H1 (cell line): Measurements from ENCODE around the gene WDR4. TPM values are rescaled to one million over a fixed set of nuclear protein-coding genes. Genes with fewer than 3 reads are reported as not detected.

ENCODE experiments used
- CTCF ChIA-PET: fragments of 300-600 bp; sonication (Branson Sonifier 250); formaldehyde crosslinking; loops from one replicate; lab custom pipeline; 2021; ENCODE audit not compliant: partially characterized antibody; lab: Charles Lee
- POLR2A ChIA-PET: fragments of 300-600 bp; sonication (Branson Sonifier 250); formaldehyde crosslinking; loops from one replicate; lab custom pipeline; 2021; ENCODE audit warnings: inconsistent platforms; ENCODE audit not compliant: partially characterized antibody; lab: Charles Lee
- DNase-seq, 2 experiments: peaks; one replicate each; pipeline versions ENCODE4 v3.0.0 to v3.0.0-alpha.2; 2010 to 2022; ENCODE audit warnings: low spot score in 2 of 2, low read depth in 1 of 2, mixed read lengths in 1 of 2
- FAIRE-seq: peaks from 2 replicates; lab custom pipeline; 2011; peaks lifted over from hg19 to GRCh38; lab: Jason Lieb, UNC
- H2AFZ ChIP-seq: 2 replicates; pipeline ENCODE4 v1.8.1; 2012; ENCODE audit warnings: low read length, inconsistent platforms
- H2AK5ac ChIP-seq: 2 replicates; pipeline ENCODE4 v1.6.1; 2013; ENCODE audit warnings: low read depth, low read length
- H2BK120ac ChIP-seq: replicated peaks from 2 replicates; pipeline ENCODE3; 2013; ENCODE audit warnings: low read depth, low read length, inconsistent platforms
- H2BK12ac ChIP-seq: 2 replicates; pipeline ENCODE4 v1.6.1; 2013; ENCODE audit warnings: low read depth, low read length
- H2BK15ac ChIP-seq: 2 replicates; pipeline ENCODE4 v1.6.1; 2013; ENCODE audit warnings: low read length
- H2BK20ac ChIP-seq: 2 replicates; pipeline ENCODE4 v1.6.1; 2013; ENCODE audit warnings: low read length
- H2BK5ac ChIP-seq: 2 replicates; pipeline ENCODE4 v1.6.1; 2013; ENCODE audit warnings: low read depth, low read length
- H3K14ac ChIP-seq: 2 replicates; pipeline ENCODE4 v1.6.1; 2013; ENCODE audit warnings: inconsistent platforms; ENCODE audit not compliant: insufficient read length
- H3K18ac ChIP-seq: 2 replicates; pipeline ENCODE4 v1.6.1; 2013; ENCODE audit warnings: low read length; ENCODE audit errors: extremely low read depth
- H3K23ac ChIP-seq: 2 replicates; pipeline ENCODE4 v1.6.1; 2013; ENCODE audit warnings: inconsistent platforms; ENCODE audit not compliant: insufficient read length
- H3K23me2 ChIP-seq: 2 replicates; pipeline ENCODE4 v1.6.1; 2013; ENCODE audit warnings: low read depth, low read length
- H3K27ac ChIP-seq: 2 replicates; pipeline ENCODE4 v1.6.1; 2011; ENCODE audit warnings: low read depth, low read length, inconsistent platforms
- H3K27me3 ChIP-seq, 4 experiments: replicated peaks in 1 of 4; 1 replicate in 1 of 4; 2 replicates in 3 of 4; pipeline versions ENCODE4 v1.6.1 to v1.8.1; 2011 to 2013; ENCODE audit warnings: low read length in 3 of 4, mild to moderate bottlenecking in 3 of 4, inconsistent platforms in 2 of 4, mixed read lengths in 2 of 4, moderate library complexity in 1 of 4; ENCODE audit not compliant: control insufficient read depth in 3 of 4, insufficient read depth in 3 of 4; ENCODE audit errors: extremely low read depth in 1 of 4
- H3K36me3 ChIP-seq, 4 experiments: 2 replicates each; pipeline versions ENCODE4 v1.6.1 to v1.8.1; 2011 to 2013; ENCODE audit warnings: mild to moderate bottlenecking in 4 of 4, low read length in 3 of 4, moderate library complexity in 2 of 4, control low read depth in 1 of 4, inconsistent platforms in 1 of 4; ENCODE audit not compliant: insufficient read depth in 4 of 4, control insufficient read depth in 2 of 4
- H3K4ac ChIP-seq: replicated peaks from 2 replicates; pipeline ENCODE3; 2013; ENCODE audit warnings: low read length, low read depth, mixed read lengths, inconsistent platforms; ENCODE audit not compliant: insufficient read length
- H3K4me1 ChIP-seq, 4 experiments: replicated peaks in 1 of 4; 1 replicate in 1 of 4; 2 replicates in 3 of 4; pipeline versions ENCODE4 v1.6.1 to v1.8.1; 2011 to 2013; ENCODE audit warnings: low read length in 3 of 4, inconsistent platforms in 2 of 4, mixed read lengths in 1 of 4; ENCODE audit not compliant: insufficient read depth in 4 of 4, control insufficient read depth in 3 of 4
- H3K4me2 ChIP-seq, 2 experiments: 2 replicates each; pipeline versions ENCODE4 v1.6.1 to v1.8.1; 2011 to 2013; ENCODE audit warnings: low read depth in 2 of 2, low read length in 2 of 2, control low read depth in 1 of 2, inconsistent platforms in 1 of 2, mild to moderate bottlenecking in 1 of 2; ENCODE audit not compliant: insufficient read depth in 1 of 2
- H3K4me3 ChIP-seq, 4 experiments: fragments of 200-600, 300-600 bp in 1 of 4; sonication (generic), shearing (Covaris generic), sonication (Bioruptor Twin) in 1 of 4; 2 replicates each; pipeline versions ENCODE4 v1.5.1 to v1.8.1; 2011 to 2016; ENCODE audit warnings: low read length in 4 of 4, low read depth in 3 of 4, control low read depth in 2 of 4, inconsistent platforms in 2 of 4, mild to moderate bottlenecking in 2 of 4, mixed read lengths in 1 of 4, moderate library complexity in 1 of 4; ENCODE audit not compliant: insufficient read depth in 2 of 4; ENCODE audit errors: extremely low read depth in 1 of 4
- H3K56ac ChIP-seq: replicated peaks from 2 replicates; pipeline ENCODE3; 2013; ENCODE audit warnings: low read depth, mild to moderate bottlenecking, mixed read lengths, low read length, inconsistent platforms; ENCODE audit not compliant: insufficient read length
- H3K79me1 ChIP-seq: 2 replicates; pipeline ENCODE4 v1.6.1; 2013; ENCODE audit warnings: low read depth, low read length, control low read depth
- H3K79me2 ChIP-seq, 2 experiments: 2 replicates each; pipeline versions ENCODE4 v1.6.1 to v1.8.1; 2012 to 2013; ENCODE audit warnings: low read length in 2 of 2, mild to moderate bottlenecking in 2 of 2, inconsistent platforms in 1 of 2; ENCODE audit not compliant: insufficient read depth in 2 of 2, control insufficient read depth in 1 of 2
- H3K9ac ChIP-seq, 4 experiments: replicated peaks in 1 of 4; 1 replicate in 1 of 4; 2 replicates in 3 of 4; pipeline versions ENCODE4 v1.6.1 to v1.8.1; 2011 to 2013; ENCODE audit warnings: low read depth in 3 of 4, low read length in 3 of 4, control low read depth in 2 of 4, mild to moderate bottlenecking in 2 of 4, moderate library complexity in 2 of 4, inconsistent platforms in 1 of 4; ENCODE audit errors: extremely low read depth in 1 of 4
- H3K9me3 ChIP-seq, 2 experiments: 2 replicates each; pipeline versions ENCODE4 v1.6.1 to v1.8.1; 2012 to 2013; ENCODE audit warnings: mild to moderate bottlenecking in 2 of 2, moderate library complexity in 2 of 2, control low read depth in 1 of 2, inconsistent platforms in 1 of 2, low read depth in 1 of 2, low read length in 1 of 2, mixed read lengths in 1 of 2; ENCODE audit not compliant: insufficient read depth in 2 of 2
- H4K20me1 ChIP-seq, 2 experiments: replicated peaks in 1 of 2; 2 replicates each; pipeline versions ENCODE3 to v1.8.1; 2011 to 2013; ENCODE audit warnings: inconsistent platforms in 2 of 2, low read length in 2 of 2, mild to moderate bottlenecking in 1 of 2; ENCODE audit not compliant: insufficient read depth in 2 of 2, control insufficient read depth in 1 of 2
- H4K5ac ChIP-seq: 2 replicates; pipeline ENCODE4 v1.6.1; 2013; ENCODE audit warnings: low read length, low read depth, mixed read lengths, inconsistent platforms; ENCODE audit not compliant: insufficient read length
- H4K8ac ChIP-seq: 2 replicates; pipeline ENCODE4 v1.8.0; 2013; ENCODE audit warnings: mild to moderate bottlenecking, moderate library complexity, low read length, inconsistent platforms; ENCODE audit not compliant: insufficient read depth; ENCODE audit errors: extremely low read depth
- H4K91ac ChIP-seq: replicated peaks from 2 replicates; pipeline ENCODE3; 2013; ENCODE audit warnings: low read length, mixed read lengths, inconsistent platforms; ENCODE audit not compliant: insufficient read length
- BCL11A ChIP-seq, 2 experiments: IDR thresholded peaks; one replicate each; pipeline ENCODE4 v1.6.1; 2011; ENCODE audit warnings: low read depth in 2 of 2, low read length in 2 of 2, mild to moderate bottlenecking in 2 of 2
- CEBPB ChIP-seq: IDR thresholded peaks from 2 replicates; pipeline ENCODE4 v1.6.1; 2012; ENCODE audit warnings: low read depth, low read length
- CREB1 ChIP-seq: IDR thresholded peaks from 2 replicates; pipeline ENCODE4 v1.6.1; 2012; ENCODE audit warnings: inconsistent platforms
- EGR1 ChIP-seq: IDR thresholded peaks from 2 replicates; pipeline ENCODE4 v1.6.1; 2011; ENCODE audit warnings: low read depth, low read length, borderline replicate concordance
- GTF2F1 ChIP-seq: IDR thresholded peaks from 2 replicates; pipeline ENCODE4 v1.6.1; 2012; ENCODE audit warnings: low read depth, low read length, improper control_type of control experiment, borderline replicate concordance
- KDM4A ChIP-seq: IDR thresholded peaks from one replicate; pipeline ENCODE4 v1.7.1; 2012; ENCODE audit warnings: low read depth, mild to moderate bottlenecking, moderate library complexity, low read length, inconsistent platforms; ENCODE audit not compliant: severe bottlenecking
- MAX ChIP-seq: IDR thresholded peaks from 2 replicates; pipeline ENCODE4 v1.6.1; 2012; ENCODE audit warnings: inconsistent platforms
- PHF8 ChIP-seq: fragments of 200-600 bp; sonication (generic); conservative IDR thresholded peaks from 2 replicates; pipeline ENCODE4 v1.7.1; 2012; ENCODE audit warnings: low read depth, mild to moderate bottlenecking, inconsistent platforms, low read length, moderate library complexity
- RNF2 ChIP-seq: fragments of 200-900, 300-1000 bp; sonication (generic); IDR thresholded peaks from 2 replicates; pipeline ENCODE4 v1.7.1; 2016; ENCODE audit warnings: borderline replicate concordance, low read depth, mild to moderate bottlenecking, antibody characterized with exemption, low read length; ENCODE audit not compliant: poor library complexity, severe bottlenecking; ENCODE audit errors: missing control alignments
- SUZ12 ChIP-seq: fragments of 200-600 bp; sonication (generic); IDR thresholded peaks from 2 replicates; pipeline ENCODE4 v1.6.1; 2012; ENCODE audit warnings: mild to moderate bottlenecking, inconsistent platforms, low read length, moderate library complexity, mixed read lengths
- WGBS, 2 experiments: shearing (Covaris generic) in 1 of 2; methylation state at CpG; one replicate each; pipeline versions ENCODE4 v1.1.6 to v1.1.7; 2013 to 2015; ENCODE audit warnings: low lambda C conversion rate in 2 of 2, mixed read lengths in 2 of 2, inconsistent platforms in 1 of 2, low coverage in 1 of 2, missing lambda C conversion rate in 1 of 2; ENCODE audit not compliant: insufficient replicate concordance in 2 of 2, insufficient coverage in 1 of 2, insufficient read length in 1 of 2; ENCODE audit errors: extremely low coverage in 1 of 2, missing lambda C conversion rate in 1 of 2; 5-methylcytosine and 5-hydroxymethylcytosine counted together
- polyA plus RNA-seq, 7 experiments: library from polyadenylated mRNA; depleted of rRNA in 3 of 7; stranded (reverse) in 5 of 7; unstranded in 2 of 7; fragments of >200 nt in 5 of 7; fragments of 200-250 nt in 2 of 7; gene quantifications; 1 replicate in 5 of 7; 2 replicates in 1 of 7; 4 replicates in 1 of 7; pipeline versions ENCODE4 v1.2.1 to v1.2.3, GENCODE V29; 2011 to 2013; ENCODE audit warnings: missing spikeins in 2 of 7, mixed read lengths in 2 of 7
- total RNA-seq: library from RNA; stranded (reverse); fragmentation: NEBNext Ultra II Directional; extraction: Animal tissue kit (Norgen Biotek cat#: 25700); gene quantifications from 2 replicates; pipeline ENCODE4 v1.2.1, GENCODE V29; 2021

Gene WDR4
- total and polyA plus RNA-seq, 2 of the 8 experiments (the other 6 are each of a cell fraction or from before 2014, with no cell fraction given), result 28.9 to 47.8 TPM

GRCh38 chr21:42921927-42922326 lies 42.6 kb upstream of the WDR4 start:
- Histone ChIP-seq H2BK5ac (0 out of 2 replicates have a peak overlapping the region, but pooled peaks have one; percentile 35), H2BK120ac (no peak overlapping the region), H3K18ac (no peak overlapping the region), H3K9me3 (no peaks in the 10 kb centered on the region), H3K79me2 (no peaks in the 10 kb centered on the region; a peak in 1 of 4 replicates), H3K4me2 (no peak overlapping the region), H3K23ac (no peak overlapping the region), H3K4me1 (peaks cover 5 to 14% (median 13%) of the 10 kb centered on the region in 4 experiments), H3K79me1 (no peaks in the 10 kb centered on the region), H3K36me3 (peaks cover 0 to 16% (median 0%) of the 10 kb centered on the region in 4 experiments; a peak in 3 of 8 replicates), H4K20me1 (no peaks in the 10 kb centered on the region), H2AK5ac (no peak overlapping the region), H3K27ac (no peak overlapping the region), H4K5ac (no peak overlapping the region), H3K27me3 (no peaks in the 10 kb centered on the region), H2BK20ac (0 out of 2 replicates have a peak overlapping the region, but pooled peaks have one; percentile 72), H3K56ac (no peak overlapping the region), H2BK15ac (0 out of 2 replicates have a peak overlapping the region, but pooled peaks have one; percentile 72), H3K23me2 (no peaks in the 10 kb centered on the region; the same call in 1 of the 2 replicates), H3K4me3 (no peak overlapping the region), H2BK12ac (no peak overlapping the region), H3K9ac (no peak overlapping the region), H4K8ac (no peak overlapping the region), H3K14ac (no peak overlapping the region), H3K4ac (no peak overlapping the region), H4K91ac (no peak overlapping the region), H2AFZ (no peak overlapping the region)
- FAIRE-seq (no peak), DNase-seq (no peak)
- TF ChIP-seq RNF2 (no peak), CREB1 (no peak), CEBPB (no peak), GTF2F1 (no peak), BCL11A (IDR thresholded peaks at IDR 0.05; ENCODE audit: low read depth in 2 of 2, low read length in 2 of 2) (no peak), KDM4A (no peak), PHF8 (no peak), SUZ12 (no peak), MAX (no peak), EGR1 (no peak)
- ChIA-PET CTCF (interaction anchor here (0.7 to 1.7 kb wide), 4 partner anchors 11 to 112 kb away, joined by 3 to 5 read pairs (median 4); partner anchors contain the start of gene NDUFV3), POLR2A (interaction anchor here (0.9 to 3.2 kb wide), 5 partner anchors 10 to 70 kb away, joined by 3 to 11 read pairs (median 4); partner anchors contain the start of gene NDUFV3)
- 95 to 100% methylated on average over 3 to 4 of the region's 4 CpGs for WGBS, 2 experiments
